Ramos (cell line): ENCODE data around the gene TNNC1.

Experiments used
- in situ Hi-C: fragments of 300-500 bp; cut with MboI; formaldehyde crosslinking; loops from one replicate; pipeline ENCODE4 v1.14.3; 2022; ENCODE audit warnings: low sequenced_read_pairs; ENCODE audit not compliant: unreplicated experiment

The TNNC1 gene

GRCh38 chr3:52443791-52444687, 9.8 kb downstream of the TNNC1 start:
- in situ Hi-C loops = no loop called here

DNA sequence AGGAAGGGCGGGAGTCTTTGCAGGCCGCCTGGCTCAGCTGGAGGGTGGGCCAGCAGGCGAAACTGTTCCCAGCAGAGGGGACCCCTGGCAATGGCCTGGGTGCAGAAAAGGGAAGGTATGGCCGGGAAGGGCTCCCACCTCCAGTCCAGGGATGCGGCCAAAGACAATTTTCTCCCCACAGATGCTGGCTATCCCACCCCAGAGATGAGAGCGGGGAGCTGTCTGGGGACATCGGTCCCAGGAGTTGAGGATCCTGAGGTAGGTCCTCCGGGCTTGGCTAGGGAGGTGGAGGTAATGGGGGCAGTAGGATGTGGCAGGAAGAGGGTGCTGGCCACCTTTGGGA, 10.6 kb downstream of the TNNC1 start:
- in situ Hi-C loops = no loop called here

GRCh38 chr3:52442409-52443267, 11.2 kb downstream of the TNNC1 start:
- in situ Hi-C loops = no loop called here

- in situ Hi-C loops = no loop called here
Observed at GRCh38 chr3:52441772-52442332, 12.0 kb downstream of the TNNC1 start.

DNA sequence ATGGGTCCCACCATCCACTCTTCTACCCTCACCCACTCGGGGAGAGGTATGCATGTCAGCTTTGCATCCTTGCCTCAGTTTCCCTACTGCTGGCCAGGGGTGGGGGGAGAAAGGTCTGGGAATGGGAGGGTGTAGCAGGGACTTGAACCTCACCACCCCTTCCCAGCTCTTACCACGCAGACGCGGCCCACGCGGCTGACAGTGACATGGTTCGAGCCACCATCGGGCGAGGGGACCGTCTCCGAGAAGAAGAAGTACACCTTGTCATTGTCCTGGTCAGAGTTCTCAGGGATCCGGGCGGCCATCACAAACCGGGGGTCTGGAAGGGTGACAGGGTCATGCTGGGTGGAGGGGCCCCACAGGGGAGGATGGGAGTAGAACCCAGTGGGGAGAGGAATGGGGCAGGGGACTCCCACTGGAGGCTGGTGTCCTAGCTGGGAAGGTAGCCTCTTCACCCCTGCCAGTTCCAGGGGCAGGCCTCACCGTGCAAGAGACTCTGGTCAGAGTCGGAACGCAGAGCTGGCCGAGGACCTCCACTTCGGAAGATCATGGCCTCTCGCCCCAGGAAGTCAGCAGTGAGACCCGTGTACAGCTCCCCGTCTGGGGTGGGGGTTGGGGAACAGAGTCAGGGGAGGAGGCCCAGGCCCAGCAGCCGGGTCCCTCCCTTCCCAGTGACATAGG, 12.6 kb downstream of the TNNC1 start:
- in situ Hi-C loops = no loop called here

- in situ Hi-C loops = no loop called here
Observed at GRCh38 chr3:52440671-52441070, 13.2 kb downstream of the TNNC1 start.

- in situ Hi-C loops = no loop called here
Observed at GRCh38 chr3:52440249-52440551, 13.6 kb downstream of the TNNC1 start.

DNA sequence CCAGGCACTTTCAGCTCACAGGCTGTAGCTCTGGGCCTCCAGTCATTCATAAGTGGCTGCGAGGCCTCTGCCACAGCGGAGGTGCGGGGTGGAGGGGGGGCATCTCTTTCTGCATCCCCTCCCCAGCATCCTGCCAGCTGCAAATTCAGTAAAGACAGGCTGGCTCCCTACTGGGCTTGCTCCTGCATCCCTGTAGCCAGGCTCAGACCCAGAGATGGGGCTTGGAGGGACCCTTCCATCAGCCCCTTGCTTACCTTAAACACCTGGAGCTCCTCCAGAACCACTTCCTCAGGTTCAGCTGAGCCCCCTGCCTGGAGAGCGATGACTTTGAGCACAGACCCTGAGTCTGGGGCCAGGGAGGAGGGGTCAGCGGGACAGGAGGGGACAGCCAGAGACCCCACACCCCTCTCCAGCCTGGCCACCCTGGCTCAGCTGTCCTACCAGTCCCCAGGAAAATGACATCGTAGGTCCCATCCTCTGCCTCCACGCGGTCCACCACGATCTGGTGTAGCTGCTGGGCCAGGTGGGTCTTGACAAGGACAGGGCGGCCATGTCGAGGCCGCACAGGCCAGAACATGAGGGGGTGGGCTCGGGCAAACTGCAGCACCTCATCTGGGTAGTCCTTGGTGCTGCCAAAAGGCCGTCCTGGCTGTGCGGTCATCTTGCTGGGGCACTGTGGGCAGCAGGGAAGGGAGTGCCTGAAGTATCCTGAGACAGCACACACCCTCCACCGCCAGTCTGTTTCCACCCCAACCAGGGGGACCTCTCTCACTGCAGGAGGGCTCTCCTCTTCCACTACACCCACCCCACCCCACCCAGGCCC, 14.2 kb downstream of the TNNC1 start:
- in situ Hi-C loops = no loop called here

- in situ Hi-C loops = no loop called here
Observed at GRCh38 chr3:52438579-52439425, 15.0 kb downstream of the TNNC1 start.

- in situ Hi-C loops = no loop called here
Observed at GRCh38 chr3:52438104-52438376, 15.8 kb downstream of the TNNC1 start.

- in situ Hi-C loops = no loop called here
Observed at GRCh38 chr3:52437326-52438103, 16.3 kb downstream of the TNNC1 start.

- in situ Hi-C loops = no loop called here
Observed at GRCh38 chr3:52436500-52437149, 17.2 kb downstream of the TNNC1 start.

GRCh38 chr3:52435246-52436101, 18.4 kb downstream of the TNNC1 start:
- in situ Hi-C loops = no loop called here

DNA sequence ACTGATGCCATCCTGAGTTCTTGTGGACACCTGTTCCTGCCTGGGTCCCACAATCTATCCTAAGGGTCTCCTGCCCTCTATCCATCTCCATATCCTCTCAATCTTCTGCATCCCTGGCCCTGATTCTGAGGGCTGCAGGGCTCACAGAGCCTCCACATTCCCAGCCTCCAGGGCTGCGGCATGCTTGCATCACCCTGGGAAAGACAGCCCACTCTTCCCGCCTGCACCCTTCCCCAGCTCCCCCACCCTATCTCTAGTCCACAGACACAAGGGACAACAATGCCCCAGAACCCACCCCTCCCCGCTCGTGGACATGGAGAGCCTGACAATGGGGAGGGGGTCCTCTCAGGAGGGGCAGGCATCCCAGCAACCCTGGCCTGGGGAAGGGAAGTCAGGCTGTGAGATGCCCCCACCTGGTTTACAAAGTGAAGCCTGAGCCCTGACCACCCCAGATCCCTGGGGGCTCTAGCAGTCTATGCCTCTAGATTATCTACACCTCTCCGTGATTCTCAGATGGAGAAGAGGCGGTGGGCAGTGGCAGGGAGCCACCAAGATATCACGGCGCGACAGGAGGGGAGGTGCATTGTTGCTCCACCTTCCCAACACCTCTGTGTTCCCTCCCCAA, 19.2 kb downstream of the TNNC1 start:
- in situ Hi-C loops = no loop called here

GRCh38 chr3:52433996-52434479, 19.8 kb downstream of the TNNC1 start:
- in situ Hi-C loops = no loop called here

GRCh38 chr3:52433328-52433995, 20.4 kb downstream of the TNNC1 start:
- in situ Hi-C loops = no loop called here
